Right ventricle myocardium superior (tissue), 1 donor: ENCODE data around the gene PTPRA. TPM values are rescaled to one million over a fixed set of nuclear protein-coding genes. Genes with fewer than 3 reads are reported as not detected.
"Not testable (repeated sequence)": the region's sequence is repeated elsewhere in the genome, so short reads cannot be mapped to it uniquely, and the experiment has no call there.

ENCODE experiments used
- ATAC-seq: fragments of 200-7000 bp; cut with Tn5 transposase; one replicate; pipeline ENCODE4 v1.9.1; 2020; ENCODE audit warnings: mild to moderate bottlenecking; ENCODE audit not compliant: poor library complexity
- DNase-seq: peaks from one replicate; pipeline ENCODE4 v3.0.0-alpha.2; 2020
- intact Hi-C: fragments of 100-400 bp; cut with DNase I; formaldehyde crosslinking; loops from one replicate; pipeline ENCODE4 v1.11.2; 2022
- total RNA-seq: library from RNA; stranded (reverse); fragmentation: NEBNext Ultra II Directional; extraction: Animal tissue kit (Norgen Biotek cat#: 25700); gene quantifications from one replicate; pipeline ENCODE4 v1.2.1, GENCODE V29; 2021
- donor health status: DM: no; HTN: yes; CAD: no; lungs with severe emphysema.

PTPRA gene
- total RNA-seq, 1 donor from 2014 or later = 24.2 TPM

GRCh38 chr20:3015302-3015701, 142.0 kb downstream of the PTPRA start:
- DNase-seq, intact Hi-C loops, ATAC-seq: not testable (repeated sequence)

- ATAC-seq = no peak
- DNase-seq = no peak
- intact Hi-C loops = no loop called here
Observed at GRCh38 chr20:3021327-3021726, 148.0 kb downstream of the PTPRA start.

- DNase-seq = no peak
- intact Hi-C loops = no loop called here
- no peak for ATAC-seq
Observed at GRCh38 chr20:3021777-3022176, 148.5 kb downstream of the PTPRA start.

GRCh38 chr20:3022559-3023490, 149.5 kb downstream of the PTPRA start:
- ATAC-seq, DNase-seq, intact Hi-C loops: not testable (repeated sequence)

GRCh38 chr20:3027987-3028386, 154.7 kb downstream of the PTPRA start:
- intact Hi-C loops = no loop called here

GRCh38 chr20:3031524-3032147, 158.4 kb downstream of the PTPRA start:
- no peak for DNase-seq
- intact Hi-C loops = no loop called here
- ATAC-seq = no peak

More at GRCh38 chr20:3027987-3028386, 154.7 kb downstream of the PTPRA start:
- no peak for ATAC-seq
- DNase-seq = no peak

GRCh38 chr20:3032624-3033023, 159.3 kb downstream of the PTPRA start:
- DNase-seq (peak; percentile 67), ATAC-seq (peak; percentile 64)
- intact Hi-C loops = no loop called here

GRCh38 chr20:3037654-3038053, 164.4 kb downstream of the PTPRA start:
- no peak for ATAC-seq
- DNase-seq = no peak
- intact Hi-C loops = no loop called here

GRCh38 chr20:3038454-3038853, 165.2 kb downstream of the PTPRA start:
- DNase-seq (no peak), ATAC-seq (no peak)
- intact Hi-C loops = no loop called here

GRCh38 chr20:3039426-3039825, 166.1 kb downstream of the PTPRA start:
- ATAC-seq = no peak
- intact Hi-C loops = no loop called here

GRCh38 chr20:3040086-3040485, 166.8 kb downstream of the PTPRA start:
- intact Hi-C loops = no loop called here
- ATAC-seq = no peak
- DNase-seq = no peak

More at GRCh38 chr20:3039426-3039825, 166.1 kb downstream of the PTPRA start:
- DNase-seq = no peak

- ATAC-seq (no peak), DNase-seq (no peak)
- intact Hi-C loops = no loop called here
Observed at GRCh38 chr20:3041854-3042409, 168.7 kb downstream of the PTPRA start.

GRCh38 chr20:3042625-3043024, 169.3 kb downstream of the PTPRA start:
- intact Hi-C loops = no loop called here

GRCh38 chr20:3043322-3043721, 170.0 kb downstream of the PTPRA start, which contains the start of gene GNRH2:
Gene GNRH2, plus strand, starts transcription at chr20:3043622. Its CDS starts 793 bp downstream, at chr20:3044415.
- no peak for ATAC-seq
- no peak for DNase-seq
- intact Hi-C loops = no loop called here

More at GRCh38 chr20:3042625-3043024, 169.3 kb downstream of the PTPRA start:
- DNase-seq (peak; percentile 79), ATAC-seq (peak; percentile 10)

- no peak for ATAC-seq
- intact Hi-C loops = no loop called here
- DNase-seq = no peak
Observed at GRCh38 chr20:3044336-3044965, 171.2 kb downstream of the PTPRA start.

GRCh38 chr20:3045042-3045815, 171.9 kb downstream of the PTPRA start:
- peak; percentile 80 for ATAC-seq
- intact Hi-C loops = no loop called here
- DNase-seq = peak; percentile 87

GRCh38 chr20:3045816-3046676, 172.8 kb downstream of the PTPRA start, which contains the start of gene MRPS26:
Gene MRPS26, plus strand, starts transcription at chr20:3046052. Its CDS starts 17 bp downstream, at chr20:3046069.
- peak; percentile 94 for ATAC-seq
- intact Hi-C loops = no loop called here

More at GRCh38 chr20:3045816-3046676, 172.8 kb downstream of the PTPRA start, which contains the start of gene MRPS26:
- DNase-seq = peak; percentile 95
